Prostate gland (tissue), 2 donors: ENCODE results near the gene CA5A. TPM values are rescaled to one million over a fixed set of nuclear protein-coding genes. Genes with fewer than 3 reads are reported as not detected.
"Not testable (repeated sequence)": the region's sequence is repeated elsewhere in the genome, so short reads cannot be mapped to it uniquely, and the experiment has no call there.

Experiments used
- DNase-seq: peaks from one replicate; pipeline ENCODE4 v3.0.0-alpha.2; 2019; ENCODE audit warnings: low spot score
- H3K27ac ChIP-seq, 2 donors: fragments of 200-600 bp; sonication (generic); 2 replicates each; pipeline ENCODE4 v1.5.1; 2017 to 2019
- H3K27me3 ChIP-seq: fragments of 200-600 bp; sonication (generic); replicated peaks from 2 replicates; pipeline ENCODE4 v1.5.1; 2019; ENCODE audit not compliant: insufficient read depth
- H3K36me3 ChIP-seq, 2 donors: fragments of 200-600 bp; sonication (generic); 1 replicate in 1 of 2; 2 replicates in 1 of 2; pipeline versions ENCODE4 v1.5.1 to v1.8.1; 2017 to 2019
- H3K4me1 ChIP-seq: fragments of 200-600 bp; sonication (generic); replicated peaks from 2 replicates; pipeline ENCODE4 v1.5.1; 2019
- H3K4me3 ChIP-seq, 2 donors: fragments of 200-600 bp; sonication (generic); 2 replicates each; pipeline ENCODE4 v1.5.1; 2017 to 2019
- H3K9me3 ChIP-seq: fragments of 200-600 bp; sonication (generic); 2 replicates; pipeline ENCODE4 v1.5.1; 2017
- CTCF ChIP-seq, 4 experiments: fragments of 200-600 bp in 2 of 4; fragments of 450-650 bp in 2 of 4; sonication (generic) in 2 of 4; IDR thresholded peaks; 1 replicate in 3 of 4; 2 replicates in 1 of 4; pipeline ENCODE4 v1.5.1; 2016 to 2019; ENCODE audit warnings: antibody characterized with exemption in 4 of 4, mild to moderate bottlenecking in 2 of 4, moderate library complexity in 2 of 4
- POLR2A ChIP-seq: fragments of 450-650 bp; IDR thresholded peaks from one replicate; pipeline ENCODE4 v1.6.1; 2016; ENCODE audit warnings: antibody characterized with exemption, mild to moderate bottlenecking
- POLR2AphosphoS5 ChIP-seq: sonication (generic); formaldehyde crosslinking; IDR thresholded peaks from one replicate; pipeline ENCODE4 v1.6.1; 2017; ENCODE audit warnings: antibody characterized with exemption
- WGBS: methylation state at CpG from one replicate; pipeline ENCODE4 v1.1.5; 2018; 5-methylcytosine and 5-hydroxymethylcytosine counted together
- intact Hi-C: fragments of 100-400 bp; cut with DNase I; formaldehyde crosslinking; loops from one replicate; pipeline ENCODE4 v1.14.2; 2022
- total RNA-seq, 2 donors: library from RNA; depleted of rRNA; stranded (reverse); fragments of >200 nt; gene quantifications; one replicate each; pipeline ENCODE4 v1.1.0, GENCODE V29; 2016

The CA5A gene
- total RNA-seq, 2 donors from 2014 or later: not detected

GRCh38 chr16:87878704-87879103 lies 57.6 kb downstream of the CA5A start:
- H3K27ac ChIP-seq: no peak overlapping the region
- H3K9me3 ChIP-seq: no peaks in the 10 kb centered on the region
- no peak overlapping the region for H3K4me3 ChIP-seq
- peaks cover 5% of the 10 kb centered on the region for H3K27me3 ChIP-seq
- H3K36me3 ChIP-seq: no peaks in the 10 kb centered on the region
- 43% methylated on average over 5 of the region's 5 CpGs for WGBS
- intact Hi-C loops: no loop called here
- TF ChIP-seq POLR2A: no peak
- TF ChIP-seq POLR2AphosphoS5: no peak
- no peak for TF ChIP-seq CTCF (IDR thresholded peaks at IDR 0.05)
- no peak for DNase-seq
- no peaks in the 10 kb centered on the region for H3K4me1 ChIP-seq

GRCh38 chr16:87877942-87878507 lies 58.3 kb downstream of the CA5A start:
- TF ChIP-seq CTCF (IDR thresholded peaks at IDR 0.05): peak in 1 of 4 experiments; percentile 7
- TF ChIP-seq POLR2AphosphoS5: no peak
- no peaks in the 10 kb centered on the region for H3K9me3 ChIP-seq
- no peak overlapping the region for H3K4me3 ChIP-seq
- peaks cover 5% of the 10 kb centered on the region for H3K27me3 ChIP-seq
- 84% methylated on average over 19 of the region's 19 CpGs for WGBS
- intact Hi-C loops: no loop called here
- no peaks in the 10 kb centered on the region for H3K36me3 ChIP-seq
- H3K4me1 ChIP-seq: no peaks in the 10 kb centered on the region
- DNase-seq: no peak
- no peak overlapping the region for H3K27ac ChIP-seq

GRCh38 chr16:87874639-87875427 lies 61.5 kb downstream of the CA5A start:
- DNase-seq: no peak
- Histone ChIP-seq H3K4me3 (no peak overlapping the region), H3K27ac (no peak overlapping the region), H3K4me1 (no peaks in the 10 kb centered on the region), H3K27me3 (no peaks in the 10 kb centered on the region), H3K9me3 (no peaks in the 10 kb centered on the region), H3K36me3 (no peaks in the 10 kb centered on the region)
- intact Hi-C loops: no loop called here
- TF ChIP-seq CTCF (IDR thresholded peaks at IDR 0.05): no peak
- no peak for TF ChIP-seq POLR2A
- TF ChIP-seq POLR2AphosphoS5: no peak
- WGBS: 61% methylated on average over 24 of the region's 24 CpGs

- intact Hi-C loops: loop anchor here (1.0 kb wide), 1 partner anchor 90 kb away; no protein-coding TSS in a partner anchor
- not testable (repeated sequence) for H3K36me3 ChIP-seq, H3K4me3 ChIP-seq, H3K4me1 ChIP-seq, DNase-seq, H3K27me3 ChIP-seq, H3K9me3 ChIP-seq, H3K27ac ChIP-seq
- WGBS: 76% methylated on average over 24 of the region's 24 CpGs
These were observed 65.7 kb downstream of the CA5A start for GRCh38 chr16:87870418-87871291.

- H3K36me3 ChIP-seq, intact Hi-C loops, H3K27me3 ChIP-seq, H3K4me1 ChIP-seq, H3K4me3 ChIP-seq, H3K27ac ChIP-seq, DNase-seq, H3K9me3 ChIP-seq: not testable (repeated sequence)
- WGBS: 89% methylated on average over 17 of the region's 18 CpGs
These were observed 66.4 kb downstream of the CA5A start for GRCh38 chr16:87869879-87870417.
